T-helper 2 cell treated with Interferon-gamma antibody and Interleukin-4, amounts not matched to agents 5 μg/mL and 100 μg/mL, for 36 hours (primary cell): ENCODE measurements around the gene PARD3B.

Source experiments
- DNase-seq: peaks from one replicate; pipeline ENCODE4 v3.0.0; 2021; ENCODE audit warnings: low spot score
- H3K27ac Mint-ChIP-seq: one replicate; pipeline ENCODE4 v1.8.0; 2021; ENCODE audit warnings: mild to moderate bottlenecking, mixed read lengths
- H3K27me3 Mint-ChIP-seq: one replicate; pipeline ENCODE4 v1.8.0; 2021; ENCODE audit warnings: low read depth, mixed read lengths
- H3K36me3 Mint-ChIP-seq: one replicate; pipeline ENCODE4 v1.8.0; 2021; ENCODE audit warnings: low read depth, mixed read lengths
- H3K4me1 Mint-ChIP-seq: one replicate; pipeline ENCODE4 v1.8.0; 2021; ENCODE audit warnings: low read depth, mixed read lengths
- H3K4me3 Mint-ChIP-seq: one replicate; pipeline ENCODE4 v1.8.0; 2022; ENCODE audit warnings: mild to moderate bottlenecking, moderate library complexity, mixed read lengths
- H3K9me3 Mint-ChIP-seq: one replicate; pipeline ENCODE4 v1.8.0; 2021; ENCODE audit warnings: mixed read lengths

PARD3B gene

GRCh38 chr2:204665771-204666170 is 120.5 kb downstream of the PARD3B start:
- peaks cover 6% of the 10 kb centered on the region for H3K27me3 Mint-ChIP-seq
- H3K4me1 Mint-ChIP-seq = no peaks in the 10 kb centered on the region
- no peaks in the 10 kb centered on the region for H3K9me3 Mint-ChIP-seq
- no peak for DNase-seq
- H3K4me3 Mint-ChIP-seq = no peak overlapping the region
- no peak overlapping the region for H3K27ac Mint-ChIP-seq
- H3K36me3 Mint-ChIP-seq = no peaks in the 10 kb centered on the region

- no peak for DNase-seq
- no peak overlapping the region for H3K4me3 Mint-ChIP-seq
- no peaks in the 10 kb centered on the region for H3K36me3 Mint-ChIP-seq
- H3K27ac Mint-ChIP-seq = no peak overlapping the region
- no peaks in the 10 kb centered on the region for H3K9me3 Mint-ChIP-seq
- H3K27me3 Mint-ChIP-seq = peaks cover 14% of the 10 kb centered on the region
- H3K4me1 Mint-ChIP-seq = no peaks in the 10 kb centered on the region
Measured at GRCh38 chr2:204667990-204668389, 122.7 kb downstream of the PARD3B start.

GRCh38 chr2:204669382-204669781 is 124.1 kb downstream of the PARD3B start:
- Mint-ChIP-seq H3K9me3 (no peaks in the 10 kb centered on the region), H3K27me3 (peaks cover 19% of the 10 kb centered on the region), H3K36me3 (no peaks in the 10 kb centered on the region), H3K4me1 (no peaks in the 10 kb centered on the region), H3K27ac (no peak overlapping the region), H3K4me3 (no peak overlapping the region)
- DNase-seq = no peak

- no peaks in the 10 kb centered on the region for H3K9me3 Mint-ChIP-seq
- H3K4me1 Mint-ChIP-seq = no peaks in the 10 kb centered on the region
- H3K27ac Mint-ChIP-seq = no peak overlapping the region
- DNase-seq = no peak
- peaks cover 19% of the 10 kb centered on the region for H3K27me3 Mint-ChIP-seq
- no peaks in the 10 kb centered on the region for H3K36me3 Mint-ChIP-seq
- no peak overlapping the region for H3K4me3 Mint-ChIP-seq
Measured at GRCh38 chr2:204670124-204670523, 124.8 kb downstream of the PARD3B start.

- H3K4me3 Mint-ChIP-seq = no peak overlapping the region
- H3K36me3 Mint-ChIP-seq = no peaks in the 10 kb centered on the region
- H3K27ac Mint-ChIP-seq = no peak overlapping the region
- H3K4me1 Mint-ChIP-seq = no peaks in the 10 kb centered on the region
- peaks cover 19% of the 10 kb centered on the region for H3K27me3 Mint-ChIP-seq
- H3K9me3 Mint-ChIP-seq = no peaks in the 10 kb centered on the region
- no peak for DNase-seq
Measured at GRCh38 chr2:204670756-204671155, 125.5 kb downstream of the PARD3B start.

GRCh38 chr2:204672772-204673171 is 127.5 kb downstream of the PARD3B start:
- no peak for DNase-seq
- Mint-ChIP-seq H3K4me1 (no peaks in the 10 kb centered on the region), H3K27me3 (peaks cover 23% of the 10 kb centered on the region), H3K4me3 (no peak overlapping the region), H3K27ac (no peak overlapping the region), H3K9me3 (no peaks in the 10 kb centered on the region), H3K36me3 (no peaks in the 10 kb centered on the region)

GRCh38 chr2:204673877-204674276 is 128.6 kb downstream of the PARD3B start:
- no peak for DNase-seq
- H3K27ac Mint-ChIP-seq = no peak overlapping the region

GRCh38 chr2:204678031-204678430 is 132.8 kb downstream of the PARD3B start:
- no peaks in the 10 kb centered on the region for H3K9me3 Mint-ChIP-seq
- no peak for DNase-seq
- H3K27me3 Mint-ChIP-seq = peaks cover 14% of the 10 kb centered on the region
- H3K27ac Mint-ChIP-seq = no peak overlapping the region
- no peaks in the 10 kb centered on the region for H3K36me3 Mint-ChIP-seq
- no peaks in the 10 kb centered on the region for H3K4me1 Mint-ChIP-seq
- no peak overlapping the region for H3K4me3 Mint-ChIP-seq

More at GRCh38 chr2:204673877-204674276, 128.6 kb downstream of the PARD3B start:
- no peak overlapping the region for H3K4me3 Mint-ChIP-seq
- no peaks in the 10 kb centered on the region for H3K9me3 Mint-ChIP-seq
- H3K4me1 Mint-ChIP-seq = no peaks in the 10 kb centered on the region
- no peaks in the 10 kb centered on the region for H3K36me3 Mint-ChIP-seq
- peaks cover 20% of the 10 kb centered on the region for H3K27me3 Mint-ChIP-seq

GRCh38 chr2:204680576-204680975 is 135.3 kb downstream of the PARD3B start:
- Mint-ChIP-seq H3K9me3 (no peaks in the 10 kb centered on the region), H3K4me3 (no peak overlapping the region), H3K4me1 (no peaks in the 10 kb centered on the region), H3K27ac (no peak overlapping the region), H3K36me3 (no peaks in the 10 kb centered on the region), H3K27me3 (peaks cover 16% of the 10 kb centered on the region)
- no peak for DNase-seq

- Mint-ChIP-seq H3K27me3 (peaks cover 18% of the 10 kb centered on the region), H3K9me3 (no peaks in the 10 kb centered on the region), H3K36me3 (no peaks in the 10 kb centered on the region), H3K4me3 (no peak overlapping the region), H3K27ac (no peak overlapping the region), H3K4me1 (no peaks in the 10 kb centered on the region)
- DNase-seq = no peak
Measured at GRCh38 chr2:204681412-204681811, 136.1 kb downstream of the PARD3B start.

- no peaks in the 10 kb centered on the region for H3K4me1 Mint-ChIP-seq
- no peaks in the 10 kb centered on the region for H3K36me3 Mint-ChIP-seq
- H3K4me3 Mint-ChIP-seq = no peak overlapping the region
- no peak for DNase-seq
- peaks cover 22% of the 10 kb centered on the region for H3K27me3 Mint-ChIP-seq
- no peak overlapping the region for H3K27ac Mint-ChIP-seq
- H3K9me3 Mint-ChIP-seq = no peaks in the 10 kb centered on the region
Measured at GRCh38 chr2:204683384-204683783, 138.1 kb downstream of the PARD3B start.

- Mint-ChIP-seq H3K27me3 (peaks cover 38% of the 10 kb centered on the region), H3K27ac (no peak overlapping the region), H3K4me1 (no peaks in the 10 kb centered on the region), H3K9me3 (no peaks in the 10 kb centered on the region), H3K36me3 (no peaks in the 10 kb centered on the region), H3K4me3 (no peak overlapping the region)
- no peak for DNase-seq
Measured at GRCh38 chr2:204686406-204686805, 141.1 kb downstream of the PARD3B start.

GRCh38 chr2:204687776-204688175 is 142.5 kb downstream of the PARD3B start:
- no peak overlapping the region for H3K4me3 Mint-ChIP-seq
- H3K27me3 Mint-ChIP-seq = peaks cover 34% of the 10 kb centered on the region
- H3K4me1 Mint-ChIP-seq = peaks cover 6% of the 10 kb centered on the region
- DNase-seq = no peak
- H3K27ac Mint-ChIP-seq = no peak overlapping the region
- H3K36me3 Mint-ChIP-seq = no peaks in the 10 kb centered on the region
- no peaks in the 10 kb centered on the region for H3K9me3 Mint-ChIP-seq

- H3K27me3 Mint-ChIP-seq = peaks cover 34% of the 10 kb centered on the region
- H3K4me3 Mint-ChIP-seq = no peak overlapping the region
- no peak overlapping the region for H3K27ac Mint-ChIP-seq
- peaks cover 11% of the 10 kb centered on the region for H3K4me1 Mint-ChIP-seq
- H3K36me3 Mint-ChIP-seq = no peaks in the 10 kb centered on the region
- no peaks in the 10 kb centered on the region for H3K9me3 Mint-ChIP-seq
- DNase-seq = no peak
Measured at GRCh38 chr2:204691911-204692510, 146.7 kb downstream of the PARD3B start.

GRCh38 chr2:204692790-204693189 is 147.5 kb downstream of the PARD3B start:
- H3K4me1 Mint-ChIP-seq = peaks cover 11% of the 10 kb centered on the region
- H3K27me3 Mint-ChIP-seq = peaks cover 32% of the 10 kb centered on the region
- H3K9me3 Mint-ChIP-seq = no peaks in the 10 kb centered on the region
- no peaks in the 10 kb centered on the region for H3K36me3 Mint-ChIP-seq
- no peak for DNase-seq
- no peak overlapping the region for H3K4me3 Mint-ChIP-seq
- H3K27ac Mint-ChIP-seq = no peak overlapping the region
